ENCODE data around the gene ERICH6B.

DNA sequence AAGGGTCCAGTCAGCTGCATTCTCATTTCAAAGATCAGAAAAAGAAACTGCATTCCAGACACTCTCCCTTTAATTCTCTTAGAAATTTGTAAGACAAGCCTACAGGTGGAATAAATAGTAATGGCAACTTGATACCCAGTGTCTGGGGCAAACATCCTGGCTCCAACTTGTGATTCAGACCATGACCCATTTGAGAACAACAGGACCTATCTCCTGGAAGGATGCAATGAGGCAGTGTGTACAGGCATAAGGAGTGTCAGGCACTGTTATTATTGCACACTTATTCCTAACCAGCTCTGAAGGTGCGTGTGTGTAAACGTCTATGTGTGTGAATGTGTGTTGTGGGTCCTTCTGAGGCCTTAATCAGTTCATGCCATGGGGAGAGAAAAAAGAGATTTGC lies 13.9 kb downstream of the ERICH6B start:
- TF ChIP-seq, protein P1, sequence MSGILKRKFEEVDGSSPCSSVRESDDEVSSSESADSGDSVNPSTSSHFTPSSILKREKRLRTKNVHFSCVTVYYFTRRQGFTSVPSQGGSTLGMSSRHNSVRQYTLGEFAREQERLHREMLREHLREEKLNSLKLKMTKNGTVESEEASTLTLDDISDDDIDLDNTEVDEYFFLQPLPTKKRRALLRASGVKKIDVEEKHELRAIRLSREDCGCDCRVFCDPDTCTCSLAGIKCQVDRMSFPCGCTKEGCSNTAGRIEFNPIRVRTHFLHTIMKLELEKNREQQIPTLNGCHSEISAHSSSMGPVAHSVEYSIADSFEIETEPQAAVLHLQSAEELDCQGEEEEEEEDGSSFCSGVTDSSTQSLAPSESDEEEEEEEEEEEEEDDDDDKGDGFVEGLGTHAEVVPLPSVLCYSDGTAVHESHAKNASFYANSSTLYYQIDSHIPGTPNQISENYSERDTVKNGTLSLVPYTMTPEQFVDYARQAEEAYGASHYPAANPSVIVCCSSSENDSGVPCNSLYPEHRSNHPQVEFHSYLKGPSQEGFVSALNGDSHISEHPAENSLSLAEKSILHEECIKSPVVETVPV (CRISPR knock-in tag; IDR thresholded peaks at IDR 0.05), result no peak
- TF ChIP-seq, protein P2, sequence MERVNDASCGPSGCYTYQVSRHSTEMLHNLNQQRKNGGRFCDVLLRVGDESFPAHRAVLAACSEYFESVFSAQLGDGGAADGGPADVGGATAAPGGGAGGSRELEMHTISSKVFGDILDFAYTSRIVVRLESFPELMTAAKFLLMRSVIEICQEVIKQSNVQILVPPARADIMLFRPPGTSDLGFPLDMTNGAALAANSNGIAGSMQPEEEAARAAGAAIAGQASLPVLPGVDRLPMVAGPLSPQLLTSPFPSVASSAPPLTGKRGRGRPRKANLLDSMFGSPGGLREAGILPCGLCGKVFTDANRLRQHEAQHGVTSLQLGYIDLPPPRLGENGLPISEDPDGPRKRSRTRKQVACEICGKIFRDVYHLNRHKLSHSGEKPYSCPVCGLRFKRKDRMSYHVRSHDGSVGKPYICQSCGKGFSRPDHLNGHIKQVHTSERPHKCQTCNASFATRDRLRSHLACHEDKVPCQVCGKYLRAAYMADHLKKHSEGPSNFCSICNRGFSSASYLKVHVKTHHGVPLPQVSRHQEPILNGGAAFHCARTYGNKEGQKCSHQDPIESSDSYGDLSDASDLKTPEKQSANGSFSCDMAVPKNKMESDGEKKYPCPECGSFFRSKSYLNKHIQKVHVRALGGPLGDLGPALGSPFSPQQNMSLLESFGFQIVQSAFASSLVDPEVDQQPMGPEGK (CRISPR knock-in tag; IDR thresholded peaks at IDR 0.05; ENCODE audit: borderline replicate concordance), result no peak
- no peak for TF ChIP-seq ARNTL (CRISPR knock-in tag; IDR thresholded peaks at IDR 0.05; ENCODE audit: borderline replicate concordance, low read depth)

All from SK-N-SH treated with all-trans-retinoic acid at 6 μM for 48 hours (cell line).